SK-N-DZ (cell line): Measurements from ENCODE around the gene SFMBT2.
"Not testable (repeated sequence)": the region's sequence is repeated elsewhere in the genome, so short reads cannot be mapped to it uniquely, and the experiment has no call there.

Experiments
- DNase-seq: peaks from one replicate; pipeline ENCODE4 v3.0.0-alpha.2; 2015; ENCODE audit warnings: low spot score

Gene SFMBT2

DNA sequence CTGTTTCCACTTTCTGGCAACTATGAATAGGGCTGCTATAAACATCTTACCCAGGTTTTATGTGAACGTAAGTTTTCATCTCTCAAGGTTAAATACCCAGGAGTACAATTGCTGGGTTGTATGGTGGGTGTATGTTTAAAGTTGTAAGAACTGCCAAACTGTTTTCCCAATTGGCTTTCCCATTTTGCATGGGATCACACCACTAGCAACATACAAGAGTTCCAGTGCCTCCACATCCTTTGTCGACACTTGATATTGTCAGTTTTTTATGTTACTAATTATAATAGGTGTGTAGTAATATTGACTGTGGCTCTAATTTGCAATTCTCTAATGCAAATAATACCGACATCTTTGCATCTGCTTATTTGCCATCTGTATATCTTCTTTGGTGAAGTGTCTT, 82.9 kb downstream of the SFMBT2 start:
- no peak for DNase-seq

DNA sequence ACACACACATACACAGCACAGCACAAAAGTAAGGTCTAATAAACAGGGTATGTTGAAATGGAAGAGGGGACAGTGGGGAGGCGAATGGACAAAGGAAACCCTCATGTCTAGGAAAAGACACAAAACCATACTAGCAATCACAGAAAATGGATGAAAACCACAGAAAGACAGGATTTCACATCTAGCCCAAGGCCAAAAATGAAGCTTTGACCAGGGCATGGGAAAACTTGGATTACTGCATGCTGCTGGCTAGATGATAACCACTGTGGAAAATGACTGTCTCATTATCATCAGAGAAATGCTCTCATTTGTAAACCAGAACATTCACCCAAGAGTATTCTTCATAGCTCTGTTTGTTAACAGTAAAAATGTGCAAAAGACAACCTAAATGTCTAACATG, 88.2 kb downstream of the SFMBT2 start:
- DNase-seq: no peak

DNA sequence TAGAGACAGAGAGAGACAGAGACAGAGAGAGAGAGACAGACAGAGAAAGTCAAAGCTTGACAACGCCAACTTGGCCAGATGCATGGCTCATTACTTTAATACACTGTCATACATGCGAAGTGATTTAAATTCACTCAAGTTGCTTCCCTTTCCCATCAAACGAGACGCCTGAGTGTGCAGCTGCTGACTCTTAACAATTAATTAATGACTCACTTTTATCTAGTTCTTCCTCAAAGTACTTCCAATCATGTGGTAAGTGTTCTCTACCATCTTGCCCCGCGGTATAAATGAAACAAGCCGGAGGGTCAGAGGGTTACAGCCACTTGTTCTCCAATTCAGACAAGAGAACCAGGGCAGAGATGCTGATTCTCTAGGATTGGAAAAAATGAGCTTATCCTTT, 90.8 kb downstream of the SFMBT2 start:
- no peak for DNase-seq

DNA sequence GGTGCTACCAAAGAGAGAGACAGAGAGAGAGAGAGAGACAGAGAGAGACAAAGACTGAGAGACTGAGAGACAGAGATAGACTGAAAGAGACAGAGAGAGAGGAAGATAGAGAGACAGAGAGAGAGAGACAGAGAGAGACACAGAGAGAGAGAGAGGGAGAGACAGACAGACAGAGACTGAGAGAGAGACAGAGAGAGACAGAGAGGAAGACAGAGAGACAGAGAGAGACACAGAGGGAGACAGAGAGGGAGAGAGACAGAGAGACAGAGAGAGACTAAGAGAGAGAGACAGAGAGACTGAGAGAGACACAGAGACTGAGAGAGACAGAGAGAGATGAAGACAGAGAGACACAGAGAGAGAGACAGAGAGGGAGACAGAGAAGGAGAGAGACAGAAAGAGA, 91.2 kb downstream of the SFMBT2 start:
- DNase-seq: no peak

DNA sequence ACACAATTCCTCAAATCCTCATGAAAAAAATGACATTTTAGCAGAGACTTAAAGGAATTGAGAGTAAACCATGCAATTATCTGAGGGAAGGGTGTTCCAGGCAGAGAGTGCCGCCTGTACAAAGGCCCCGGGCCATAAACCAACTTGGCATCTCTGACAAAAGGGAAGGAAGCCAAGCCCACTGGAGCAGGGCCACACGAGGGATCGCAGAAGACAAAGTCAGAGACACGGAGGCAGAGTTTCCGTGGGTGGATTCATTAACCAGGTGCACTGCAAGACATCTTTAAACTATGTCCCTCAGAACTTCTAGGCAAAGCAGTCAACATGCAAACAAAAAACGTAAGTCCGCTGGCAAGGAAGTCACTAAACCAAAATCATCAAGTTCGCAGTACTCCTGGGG, 92.0 kb downstream of the SFMBT2 start:
- no peak for DNase-seq

DNA sequence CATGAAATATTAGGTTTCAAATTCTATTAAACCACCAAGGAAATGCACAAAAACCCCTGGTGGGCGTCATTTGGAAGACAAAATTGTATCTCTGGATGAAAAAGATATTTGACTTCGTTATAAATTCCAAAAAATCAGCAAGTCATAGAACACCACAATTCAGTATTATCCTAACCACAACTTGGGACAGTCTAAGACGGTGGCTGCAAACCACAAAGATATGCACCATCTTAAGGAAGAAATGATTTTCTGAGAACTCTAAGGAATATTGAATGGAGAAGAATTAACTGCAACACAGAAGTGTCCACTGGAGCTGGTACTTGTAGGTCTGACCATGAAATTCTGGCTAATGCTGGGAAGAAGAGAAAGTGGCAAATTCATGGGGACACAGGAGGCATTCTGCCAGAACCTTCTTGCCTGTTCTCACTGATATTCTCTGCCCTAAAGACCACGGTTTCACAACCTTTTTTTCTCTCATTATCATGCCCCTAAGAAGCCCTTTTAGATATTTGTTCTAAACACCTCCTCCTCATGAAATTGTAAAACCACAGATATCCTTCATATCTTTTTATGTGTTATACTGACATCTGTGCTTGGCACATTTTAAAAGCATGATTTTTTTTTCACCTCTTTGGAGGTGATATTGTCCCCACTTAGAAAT, 92.9 kb downstream of the SFMBT2 start:
- DNase-seq: no peak

DNA sequence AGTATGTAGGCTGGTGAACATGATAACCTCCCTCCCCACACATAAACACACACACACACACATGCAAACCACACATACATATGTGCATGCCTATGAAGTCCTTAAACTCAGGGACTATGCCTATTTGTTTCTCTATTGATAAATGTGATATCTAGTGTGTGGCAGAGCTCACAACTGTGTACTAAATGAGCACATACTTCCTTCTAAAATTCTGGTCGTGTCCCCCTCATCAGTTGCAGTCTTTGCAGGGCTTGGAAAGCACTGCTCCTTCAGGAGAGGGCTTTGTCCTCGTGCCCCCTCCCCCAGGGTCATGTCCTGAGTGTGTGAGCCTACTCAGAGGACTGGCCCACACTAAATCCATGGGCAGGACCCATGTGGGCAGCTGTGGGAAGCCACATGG, 94.0 kb downstream of the SFMBT2 start:
- DNase-seq: no peak

DNA sequence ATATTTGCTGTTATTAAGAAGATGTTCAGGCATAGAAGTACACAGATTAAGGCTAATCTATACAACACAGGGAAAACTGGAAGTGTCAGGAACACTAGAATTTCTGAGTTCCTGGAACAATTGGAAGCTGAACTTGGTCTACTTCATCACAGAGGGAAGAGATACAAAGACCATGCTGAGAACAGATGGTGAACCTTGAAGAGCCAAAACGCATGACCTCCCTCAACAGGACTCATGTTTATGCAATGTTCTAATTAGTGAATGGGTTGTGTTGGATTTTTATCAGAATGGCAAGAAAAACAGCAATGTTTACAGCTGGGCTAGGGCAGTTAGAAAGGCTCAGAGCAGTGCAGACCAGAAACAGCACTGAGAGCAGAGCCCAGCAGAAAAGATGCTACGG, 94.9 kb downstream of the SFMBT2 start:
- DNase-seq: no peak

DNA sequence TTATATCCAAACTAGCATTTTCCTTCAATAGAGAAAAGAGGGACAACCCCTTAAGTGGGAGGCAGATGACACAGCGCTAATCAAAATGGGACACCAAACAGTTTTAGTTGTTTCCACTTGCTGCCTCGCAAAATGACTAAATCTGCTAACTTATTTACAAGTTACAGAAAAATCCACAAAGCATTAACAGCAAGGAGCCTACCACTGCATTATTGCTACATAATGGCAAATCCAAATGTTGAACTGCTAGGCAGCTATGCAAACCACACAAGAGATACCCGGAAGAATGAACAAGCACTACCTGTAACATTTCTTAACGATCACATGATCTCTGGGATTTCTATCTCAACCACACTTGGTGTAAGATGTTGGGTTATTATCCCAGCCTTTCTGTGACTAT, 96.7 kb downstream of the SFMBT2 start:
- DNase-seq: no peak

DNA sequence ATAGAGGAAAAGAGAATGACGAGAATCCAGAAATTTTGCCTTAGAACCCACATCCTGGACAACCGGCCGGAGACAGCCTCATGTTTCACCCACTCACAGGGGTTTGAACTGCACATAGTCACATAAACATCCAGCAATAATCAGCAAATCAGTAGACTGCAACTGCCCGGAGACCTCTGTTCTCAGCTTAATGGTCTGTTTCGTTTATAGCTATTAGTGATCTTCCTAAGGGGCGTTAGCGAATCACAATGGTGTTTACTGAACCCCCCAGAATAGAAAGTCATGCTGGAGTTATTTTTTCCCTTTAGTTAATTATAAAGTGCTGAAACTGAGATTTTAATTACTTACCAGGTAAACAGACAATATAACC, 98.4 kb downstream of the SFMBT2 start:
- no peak for DNase-seq

DNA sequence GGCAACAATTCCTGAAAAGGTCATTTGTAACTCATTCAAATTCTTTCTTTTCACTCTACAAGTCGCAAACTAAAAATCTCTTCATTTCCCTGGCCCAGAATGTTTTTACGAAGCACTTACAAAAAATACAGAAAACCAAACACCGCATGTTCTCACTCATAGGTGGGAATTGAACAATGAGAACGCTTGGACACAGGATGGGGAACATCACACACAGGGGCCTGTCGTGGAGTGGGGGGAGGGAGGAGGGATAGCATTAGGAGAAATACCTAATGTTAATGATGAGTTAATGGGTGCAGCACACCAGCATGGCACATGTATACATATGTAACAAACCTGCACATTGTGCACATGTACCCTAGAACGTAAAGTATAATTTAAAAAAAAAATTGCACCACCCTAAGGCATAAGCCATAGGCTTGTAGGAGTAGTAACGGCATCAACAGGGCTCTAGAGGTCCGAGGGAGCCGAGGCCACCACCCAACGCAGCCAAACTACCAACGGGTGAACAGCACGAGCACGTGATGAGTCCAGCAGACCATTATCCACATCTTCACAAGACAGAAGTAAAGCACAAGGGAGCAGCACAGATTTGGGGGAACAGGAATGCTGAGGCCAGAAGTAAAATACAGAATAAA, 98.9 kb downstream of the SFMBT2 start:
- DNase-seq: not testable (repeated sequence)

DNA sequence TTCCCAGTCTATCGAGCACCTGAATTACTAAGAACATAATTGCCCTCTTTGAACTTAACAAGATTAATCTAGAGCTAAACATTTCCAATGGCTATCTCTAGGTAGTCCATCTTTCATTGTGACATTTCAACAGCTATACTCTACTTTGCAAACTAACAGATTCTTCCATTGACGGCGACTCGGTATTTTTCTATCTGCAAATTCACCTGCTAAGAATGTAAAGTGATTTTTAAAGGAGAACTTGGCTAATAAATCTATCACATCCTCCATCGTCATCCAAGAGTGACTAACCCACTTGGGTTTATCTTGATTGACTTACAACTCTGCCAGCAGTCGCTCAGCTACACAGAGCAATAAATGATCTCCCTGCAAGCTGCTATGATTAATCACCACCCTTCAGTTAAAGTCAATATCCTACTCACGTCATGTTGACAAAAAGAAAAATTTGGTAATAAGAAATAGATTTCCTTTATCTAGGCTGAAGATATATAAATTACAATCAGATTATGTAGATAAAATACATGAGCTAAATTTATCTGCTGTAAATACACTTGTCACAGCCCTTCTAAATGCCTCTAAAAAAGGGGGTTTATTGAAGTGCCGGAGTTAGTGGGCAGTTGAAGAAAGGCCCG, 99.5 kb downstream of the SFMBT2 start:
- DNase-seq: peak; percentile 27

DNA sequence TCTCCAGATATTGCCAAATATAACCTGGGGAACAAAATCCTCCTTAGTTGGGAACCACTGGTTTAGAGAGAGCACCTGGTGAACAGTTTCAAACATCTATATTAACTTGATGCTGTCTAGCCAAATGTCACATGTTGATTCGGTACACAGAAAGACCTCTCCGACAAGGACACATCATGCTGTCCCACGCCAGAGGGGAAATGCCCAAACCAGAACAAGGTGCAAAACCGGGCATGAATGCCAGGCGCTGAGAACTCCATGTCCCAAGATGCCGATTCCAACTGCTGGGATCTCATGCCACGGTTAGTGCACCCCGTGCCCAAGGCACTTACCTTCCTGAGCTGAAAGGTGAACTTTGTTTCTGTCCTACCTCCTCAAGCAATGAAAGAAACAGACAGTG, 100.8 kb downstream of the SFMBT2 start:
- no peak for DNase-seq

DNA sequence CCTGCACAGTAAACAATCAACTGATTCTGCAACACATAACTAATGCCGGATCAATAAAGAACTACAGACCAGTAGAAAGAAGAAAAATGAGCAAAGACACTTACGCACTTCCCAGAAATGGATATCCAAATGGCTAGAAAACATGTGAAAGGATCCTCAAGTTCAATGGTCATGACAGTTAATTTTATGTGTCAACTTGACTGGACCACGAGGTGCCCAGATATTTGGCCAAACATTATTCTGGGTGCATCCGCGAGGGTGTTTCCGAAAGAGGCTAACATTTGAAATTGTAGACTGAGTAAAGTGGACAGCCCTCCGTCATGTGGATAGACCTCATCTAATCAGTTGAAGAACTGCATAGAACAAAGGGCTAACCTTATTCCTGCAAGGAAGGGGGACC, 102.0 kb downstream of the SFMBT2 start:
- no peak for DNase-seq

DNA sequence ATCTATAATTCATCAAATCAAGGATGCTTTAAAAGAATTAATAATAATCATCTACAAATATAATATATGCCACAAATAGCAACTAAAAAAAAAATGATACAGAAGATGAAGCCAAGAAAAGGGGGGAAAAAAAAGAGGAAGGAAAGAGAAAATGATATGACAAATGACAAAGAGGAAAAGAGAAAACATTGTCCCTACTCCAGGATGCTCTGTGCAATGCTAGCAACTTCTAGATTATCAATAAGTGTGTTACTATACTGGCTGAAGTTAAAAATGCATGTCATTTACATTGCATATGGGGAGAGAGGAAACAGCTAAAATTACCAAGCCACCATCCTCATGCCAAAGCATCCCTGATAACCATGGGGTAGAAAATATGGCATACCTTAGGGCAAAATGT, 104.2 kb downstream of the SFMBT2 start:
- DNase-seq: no peak

DNA sequence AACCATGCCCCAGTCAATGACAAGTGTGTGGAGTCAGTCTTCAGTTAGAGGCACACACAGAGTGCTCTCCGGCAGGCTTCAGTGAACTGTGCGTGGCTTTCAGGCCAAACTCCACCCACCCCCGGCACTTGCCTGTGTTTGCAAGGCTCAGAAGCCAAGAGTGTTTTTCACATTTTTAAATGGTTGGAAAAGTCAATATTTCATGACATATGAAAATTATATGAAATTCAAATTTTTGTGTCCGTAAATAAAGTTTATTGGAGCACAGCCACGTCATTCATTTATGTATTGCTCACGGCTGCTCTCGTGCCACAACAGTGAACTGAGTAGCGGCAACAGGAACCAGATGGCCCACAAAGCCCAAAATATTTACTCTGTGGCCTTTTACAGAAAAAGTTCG, 104.7 kb downstream of the SFMBT2 start:
- no peak for DNase-seq

DNA sequence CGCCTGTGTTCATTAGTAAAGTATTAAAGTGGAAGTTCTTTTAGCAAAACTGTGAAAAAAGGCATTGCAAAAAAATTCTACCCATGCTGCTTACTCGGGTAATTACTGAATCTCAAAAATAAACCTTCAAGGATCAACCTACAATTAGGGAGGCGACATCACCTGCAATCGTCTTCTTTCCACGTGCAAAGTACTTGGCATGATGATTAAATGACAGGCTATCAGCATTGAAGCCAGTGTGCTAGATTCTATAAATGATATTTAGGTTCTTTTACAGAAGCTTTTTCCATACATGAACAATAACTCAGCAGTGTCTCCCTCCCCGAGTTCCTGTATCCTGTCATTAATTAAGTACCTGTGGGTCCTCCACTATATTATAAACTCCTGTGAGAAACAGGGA, 105.8 kb downstream of the SFMBT2 start:
- DNase-seq: no peak

DNA sequence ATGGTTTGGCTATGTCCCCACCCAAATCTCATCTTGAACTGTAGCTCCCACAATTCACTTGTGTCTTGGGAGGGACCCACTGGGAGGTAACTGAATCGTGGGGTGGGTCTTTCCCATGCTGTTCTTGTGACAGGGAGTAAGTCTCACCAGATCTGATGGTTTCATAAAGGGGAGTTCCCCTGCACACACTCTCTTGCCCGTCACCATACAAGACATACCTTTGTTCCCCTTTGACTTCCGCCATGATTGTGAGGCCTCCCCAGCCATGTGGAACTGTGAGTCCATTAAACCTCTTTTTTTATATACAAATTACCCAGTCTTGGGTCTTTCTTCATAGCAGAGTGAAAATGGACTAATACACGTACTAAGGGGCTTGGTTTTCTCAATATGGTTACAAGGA, 106.7 kb downstream of the SFMBT2 start:
- no peak for DNase-seq

DNA sequence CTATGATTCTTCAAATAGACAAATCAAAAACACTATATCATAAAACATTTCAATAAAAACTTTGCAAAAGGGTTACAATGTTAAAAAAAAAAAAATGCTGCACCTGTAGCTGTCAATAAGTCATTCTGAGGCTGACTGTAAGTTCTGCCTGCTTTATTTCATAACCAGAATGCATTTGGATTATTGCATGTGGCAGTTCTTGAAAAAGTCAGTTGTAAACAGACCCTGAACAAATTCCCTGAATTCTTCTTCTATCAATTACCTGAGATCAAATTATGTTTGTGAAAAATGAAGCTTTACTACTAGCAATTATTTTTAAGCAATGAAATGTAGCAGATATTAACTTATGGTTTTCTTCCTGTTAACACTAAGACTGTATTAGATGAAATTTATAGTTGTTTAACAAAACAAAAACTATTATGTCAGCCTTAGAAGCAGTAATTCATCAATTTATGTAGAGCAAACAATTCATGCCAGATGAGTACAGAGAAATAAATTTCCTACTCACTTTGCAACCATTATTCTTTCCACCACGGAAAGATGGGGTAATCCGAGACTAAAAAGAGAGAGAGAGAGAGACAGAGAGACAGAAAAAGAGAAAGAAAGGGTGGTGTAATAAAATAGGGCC, 107.8 kb downstream of the SFMBT2 start:
- DNase-seq: no peak

DNA sequence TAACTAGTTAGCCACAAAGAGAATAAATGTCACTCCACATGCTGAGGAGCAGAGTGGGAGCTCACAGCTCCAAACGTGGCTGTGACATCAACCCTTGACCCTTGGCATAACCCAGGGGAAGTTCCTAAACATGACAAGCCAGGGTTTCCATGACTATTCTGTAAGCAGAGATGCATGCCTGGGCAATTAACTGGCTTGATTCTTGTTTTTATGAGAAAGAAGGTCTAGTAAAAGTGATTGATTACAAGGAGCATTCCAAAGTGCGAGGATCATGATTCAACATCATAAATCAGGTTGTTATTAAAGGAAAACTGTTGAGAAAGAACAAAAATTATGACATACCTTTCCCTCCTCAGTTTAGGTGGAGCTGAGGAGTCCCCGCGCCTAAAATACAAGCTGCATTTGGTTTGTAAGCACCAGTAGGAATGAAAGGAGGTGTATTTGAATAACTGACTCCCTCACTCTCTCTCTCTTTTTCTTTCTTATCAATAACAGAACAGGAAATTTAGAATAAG, 108.4 kb downstream of the SFMBT2 start:
- no peak for DNase-seq

DNA sequence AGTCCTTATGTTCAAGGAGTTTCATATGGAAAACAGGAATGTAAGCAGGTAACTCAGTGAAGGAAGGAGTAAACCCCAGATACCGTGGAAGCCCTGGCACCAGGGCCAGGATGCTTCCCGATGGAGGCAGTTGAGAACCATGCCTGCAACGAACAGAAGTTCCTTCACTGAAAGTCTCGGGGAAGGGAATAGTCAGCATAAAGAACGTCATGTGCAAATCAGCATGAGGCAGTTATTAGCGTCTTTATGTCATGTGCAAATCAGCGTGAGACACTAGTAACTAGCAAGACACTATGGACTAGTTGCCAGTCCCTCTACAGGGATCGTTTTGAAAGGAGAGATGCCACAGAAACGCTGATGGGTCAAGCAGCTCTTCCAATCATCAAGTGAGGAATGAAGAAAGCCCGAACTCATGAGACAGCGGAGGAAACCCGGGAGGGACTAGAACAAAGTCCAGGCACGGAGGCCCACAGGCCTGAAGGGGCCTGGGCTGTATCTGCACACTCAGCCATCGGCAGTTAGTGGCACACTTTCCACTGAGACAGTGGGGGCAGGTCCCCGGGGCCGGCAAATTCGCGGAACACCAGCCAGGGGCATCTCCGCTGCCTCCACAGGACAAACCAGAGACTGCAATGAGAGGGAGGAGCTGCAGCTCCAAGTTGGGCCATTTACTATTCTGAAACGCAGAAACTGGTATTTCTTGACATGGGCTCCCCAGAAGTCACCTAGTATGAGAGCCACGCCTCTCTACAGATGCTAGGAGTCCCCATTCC, 109.6 kb downstream of the SFMBT2 start:
- peak; percentile 43 for DNase-seq

DNA sequence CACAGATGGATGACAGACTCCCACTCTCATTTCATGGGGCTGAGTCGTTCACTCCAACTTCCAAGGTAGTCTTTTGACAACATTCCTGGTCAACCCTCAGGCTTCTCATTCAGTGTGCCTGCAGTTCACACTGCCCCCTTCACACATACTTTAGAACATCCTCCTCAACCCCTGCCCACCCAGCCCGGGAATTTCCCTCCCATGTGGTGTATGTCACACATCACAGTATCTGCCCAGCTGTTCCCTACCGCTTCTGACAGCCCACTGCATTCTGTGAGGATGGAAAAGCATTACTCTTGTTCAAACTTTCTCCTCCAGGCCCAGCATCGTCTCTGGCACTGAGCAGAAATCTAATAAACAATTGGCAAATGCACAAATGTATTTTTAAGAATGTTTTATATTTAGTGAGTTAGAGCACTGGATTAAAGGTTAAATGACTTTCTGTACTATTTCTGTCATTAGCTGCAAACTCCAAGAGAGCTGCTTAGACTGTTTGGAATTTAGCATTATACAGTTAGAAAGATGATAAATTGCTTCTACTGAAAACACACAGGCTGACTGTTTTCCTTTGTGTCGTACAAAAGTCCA, 110.4 kb downstream of the SFMBT2 start:
- no peak for DNase-seq
